Mucosa of descending colon (tissue), 3 donors: ENCODE measurements around the gene RPS6KA4. TPM values are rescaled to one million over a fixed set of nuclear protein-coding genes. Genes with fewer than 3 reads are reported as not detected.

Experiments used
- ATAC-seq: fragments of 200-7000 bp; cut with Tn5 transposase; one replicate; pipeline ENCODE4 v1.9.1; 2020; ENCODE audit warnings: mild to moderate bottlenecking, moderate library complexity
- DNase-seq, 3 donors: peaks; one replicate each; pipeline ENCODE4 v3.0.0-alpha.2; 2020
- H3K36me3 ChIP-seq: fragments of 200-600 bp; one replicate; pipeline ENCODE4 v1.8.0; 2021; ENCODE audit warnings: low read depth, mild to moderate bottlenecking
- H3K4me1 ChIP-seq: fragments of 200-600 bp; one replicate; pipeline ENCODE4 v1.8.0; 2021; ENCODE audit warnings: low read depth, mild to moderate bottlenecking
- H3K4me3 ChIP-seq: fragments of 200-600 bp; one replicate; pipeline ENCODE4 v1.8.0; 2021; ENCODE audit warnings: mild to moderate bottlenecking
- H3K9me3 ChIP-seq: fragments of 200-600 bp; one replicate; pipeline ENCODE4 v1.8.0; 2021; ENCODE audit warnings: mild to moderate bottlenecking
- CTCF ChIP-seq: fragments of 200-600 bp; IDR thresholded peaks from one replicate; pipeline ENCODE4 v1.8.0; 2022; ENCODE audit warnings: antibody characterized with exemption, mild to moderate bottlenecking
- intact Hi-C, 2 donors: fragments of 100-400 bp; cut with DNase I in 1 of 2; cut with micrococcal nuclease in 1 of 2; formaldehyde crosslinking; loops; one replicate each; pipeline versions ENCODE4 v1.11.0 to v1.11.1; 2022; cut with DNase I, micrococcal nuclease
- total RNA-seq, 3 donors: library from RNA; stranded (reverse); fragmentation: NEBNext Ultra II Directional in 2 of 3; extraction: Animal tissue kit (Norgen Biotek cat#: 25700) in 2 of 3; gene quantifications; one replicate each; pipeline versions ENCODE4 v1.2.1 to v1.2.4, GENCODE V29; 2021 to 2023
- donor health status: DM: no; HTN: no; CAD: no; lungs with moderate emphysema.
- donor health status: DM: no; HTN: no; CAD: no.
- donor health status: DM: no; HTN: yes; CAD: no.

The RPS6KA4 gene
- total RNA-seq, 3 donors from 2014 or later = 33.6 to 39.8 (median 36.5) TPM

GRCh38 chr11:64331569-64332371, 27.2 kb upstream of the RPS6KA4 start:
- intact Hi-C loops = no loop called here
- Histone ChIP-seq H3K4me3 (no peak overlapping the region), H3K4me1 (peaks cover 30% of the 10 kb centered on the region), H3K36me3 (no peaks in the 10 kb centered on the region), H3K9me3 (no peaks in the 10 kb centered on the region)
- peak; percentile 57 for TF ChIP-seq CTCF
- peak; percentile 91 to 96 (median 93) for DNase-seq
- ATAC-seq = peak; percentile 70

GRCh38 chr11:64333556-64333955, 25.4 kb upstream of the RPS6KA4 start:
- intact Hi-C loops = no loop called here
- no peak for ATAC-seq
- no peaks in the 10 kb centered on the region for H3K36me3 ChIP-seq
- no peak for DNase-seq
- no peak for TF ChIP-seq CTCF
- H3K4me1 ChIP-seq = peaks cover 29% of the 10 kb centered on the region
- H3K4me3 ChIP-seq = no peak overlapping the region
- H3K9me3 ChIP-seq = no peaks in the 10 kb centered on the region

- no peak for TF ChIP-seq CTCF
- no peak overlapping the region for H3K4me3 ChIP-seq
- H3K4me1 ChIP-seq = peaks cover 17% of the 10 kb centered on the region
- H3K36me3 ChIP-seq = no peaks in the 10 kb centered on the region
- DNase-seq (peak; percentile 61 to 86 (median 70)), ATAC-seq (peak; percentile 81)
- no peaks in the 10 kb centered on the region for H3K9me3 ChIP-seq
- intact Hi-C loops = no loop called here
Observed at GRCh38 chr11:64334764-64335735, 23.9 kb upstream of the RPS6KA4 start.

- no peaks in the 10 kb centered on the region for H3K9me3 ChIP-seq
- intact Hi-C loops = no loop called here
- ATAC-seq (no peak), DNase-seq (no peak)
- TF ChIP-seq CTCF = no peak
- peaks cover 7% of the 10 kb centered on the region for H3K4me1 ChIP-seq
- H3K4me3 ChIP-seq = no peak overlapping the region
- H3K36me3 ChIP-seq = no peaks in the 10 kb centered on the region
Observed at GRCh38 chr11:64337538-64338249, 21.3 kb upstream of the RPS6KA4 start.

GRCh38 chr11:64338716-64339115, 20.2 kb upstream of the RPS6KA4 start:
- Histone ChIP-seq H3K9me3 (no peaks in the 10 kb centered on the region), H3K4me3 (no peak overlapping the region), H3K4me1 (peaks cover 12% of the 10 kb centered on the region), H3K36me3 (no peaks in the 10 kb centered on the region)
- ATAC-seq = no peak
- DNase-seq = no peak
- TF ChIP-seq CTCF = no peak
- intact Hi-C loops = no loop called here
